Erythroblast (primary cell): ENCODE data around the gene NFIA.

ENCODE experiments used
- GATA1 ChIP-seq: IDR thresholded peaks from 2 replicates; pipeline ENCODE4 v1.6.1; 2011; ENCODE audit warnings: low read depth, mild to moderate bottlenecking, control low read depth, low read length, moderate library complexity
- POLR2A ChIP-seq: IDR thresholded peaks from 2 replicates; pipeline ENCODE4 v1.6.1; 2011; ENCODE audit warnings: mild to moderate bottlenecking, low read length

DNA sequence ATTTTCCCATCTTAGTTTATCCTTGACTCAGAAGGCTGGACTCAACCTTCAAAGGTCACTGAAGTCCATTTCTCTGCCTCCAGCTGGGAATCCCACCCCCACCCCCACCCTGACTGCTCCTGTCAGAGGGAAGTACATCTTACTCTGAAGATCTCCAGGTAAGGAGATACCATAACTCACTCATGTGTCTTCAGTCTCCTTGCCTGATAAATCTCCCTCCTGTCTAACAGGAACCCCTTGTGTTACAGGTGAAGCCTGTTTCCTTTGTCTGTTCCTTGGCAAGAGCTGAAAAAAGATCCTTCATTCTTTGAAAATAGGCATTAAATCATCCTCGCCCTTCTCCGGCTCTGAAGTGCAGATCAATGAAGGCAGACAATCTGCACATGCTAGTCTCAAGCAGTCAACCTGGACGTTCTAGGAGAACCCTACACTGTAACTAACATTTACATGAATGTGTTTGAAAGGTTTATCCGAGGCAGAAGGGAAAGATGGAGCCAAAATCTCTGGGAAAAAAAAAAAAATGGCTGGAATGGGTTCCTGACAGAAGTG lies 392.0 kb downstream of the NFIA start:
- TF ChIP-seq POLR2A (no peak), GATA1 (no peak)
